ENCODE data around the gene ANKS6.
A peak's percentile ranks its signal among the peaks of the same experiment; 100 is the strongest.

The ANKS6 gene

GRCh38 chr9:98771209-98771874, 25.0 kb downstream of the ANKS6 start:
- DNase-seq, result no peak

- no peak for DNase-seq
These were observed 25.6 kb downstream of the ANKS6 start for GRCh38 chr9:98770717-98771116.

GRCh38 chr9:98768344-98768743, 28.0 kb downstream of the ANKS6 start:
- no peak for DNase-seq

GRCh38 chr9:98767915-98768314, 28.4 kb downstream of the ANKS6 start:
- no peak for DNase-seq

- DNase-seq, result no peak
These were observed 29.2 kb downstream of the ANKS6 start for GRCh38 chr9:98767196-98767595.

- DNase-seq, result peak; percentile 21
These were observed 29.8 kb downstream of the ANKS6 start for GRCh38 chr9:98766586-98766985.

- DNase-seq, result no peak
These were observed 31.1 kb downstream of the ANKS6 start for GRCh38 chr9:98765256-98765655.

GRCh38 chr9:98763986-98764745, 32.2 kb downstream of the ANKS6 start:
- DNase-seq, result peak; percentile 57

GRCh38 chr9:98760231-98760630, 36.1 kb downstream of the ANKS6 start:
- DNase-seq, result no peak

- DNase-seq, result no peak
These were observed 41.2 kb downstream of the ANKS6 start for GRCh38 chr9:98755006-98755618.

GRCh38 chr9:98751210-98751609, 45.1 kb downstream of the ANKS6 start:
- no peak for DNase-seq

- no peak for DNase-seq
These were observed 45.8 kb downstream of the ANKS6 start for GRCh38 chr9:98750364-98751060.

GRCh38 chr9:98747476-98747875, 48.9 kb downstream of the ANKS6 start:
- DNase-seq, result no peak

- no peak for DNase-seq
These were observed 50.9 kb downstream of the ANKS6 start for GRCh38 chr9:98745470-98745869.

- DNase-seq, result no peak
These were observed 52.3 kb downstream of the ANKS6 start for GRCh38 chr9:98743818-98744611.

GRCh38 chr9:98743329-98743728, 53.0 kb downstream of the ANKS6 start:
- no peak for DNase-seq

GRCh38 chr9:98742325-98743280, 53.8 kb downstream of the ANKS6 start:
- peak; percentile 39 for DNase-seq

GRCh38 chr9:98740226-98740881, 56.0 kb downstream of the ANKS6 start:
- DNase-seq, result no peak

- no peak for DNase-seq
These were observed 57.6 kb downstream of the ANKS6 start for GRCh38 chr9:98738741-98739140.

GRCh38 chr9:98736226-98736625, 60.1 kb downstream of the ANKS6 start:
- DNase-seq, result no peak

- DNase-seq, result no peak
These were observed 63.6 kb downstream of the ANKS6 start for GRCh38 chr9:98732801-98733200.
